Measurements from ENCODE around the gene TUBB3. TPM values are rescaled to one million over a fixed set of nuclear protein-coding genes. Genes with fewer than 3 reads are reported as not detected.
"Not testable (repeated sequence)": the region's sequence is repeated elsewhere in the genome, so short reads cannot be mapped to it uniquely, and the experiment has no call there.

Gene TUBB3
- 1 to 10 TPM in 1 of 4 donors, under 1 TPM in 3; 0.33 to 2.4 (median 0.68) TPM for total RNA-seq

- Histone ChIP-seq H3K36me3 (no peaks in the 10 kb centered on the region), H3K27ac (peak within 1 kb of the TSS; percentile 22 to 86 (median 82)), H3K27me3 (peaks cover 21% of the 10 kb centered on the region), H3K4me3 (replicated peaks in 1 of 3) (peak within 1 kb of the TSS in 1 of 3 donors; percentile 35), H3K9me3 (no peaks in the 10 kb centered on the region), H3K4me1 (peaks cover 8 to 57% of the 10 kb centered on the region in 2 donors)
- TF ChIP-seq POLR2A (IDR thresholded peaks at IDR 0.05): peak; percentile 3 to 44
- no peak for TF ChIP-seq CTCF (IDR thresholded peaks at IDR 0.05)
- intact Hi-C loops (cut with DNase I): no loop called here
- WGBS, 2 donors: 2% methylated on average over 11 of the region's 88 CpGs; no CpG with 5 or more reads in 1 of the 2 donors
- DNase-seq: no peak
Observed at GRCh38 chr16:89922884-89923639, at the start of gene TUBB3. TSS of gene TUBB3 (plus strand) at chr16:89923342. CDS start at chr16:89923402, 60 bp downstream.

GRCh38 chr16:89873972-89874689, 49.0 kb upstream of the TUBB3 start:
- H3K27me3 ChIP-seq: no peaks in the 10 kb centered on the region
- peaks cover 22 to 24% of the 10 kb centered on the region in 2 donors for H3K4me1 ChIP-seq
- H3K36me3 ChIP-seq: peaks cover 0 to 8% of the 10 kb centered on the region in 2 donors
- 19 to 22% methylated on average over 15 to 27 of the region's 61 CpGs for WGBS, 2 donors
- no peak for TF ChIP-seq POLR2A (IDR thresholded peaks at IDR 0.05)
- TF ChIP-seq CTCF (IDR thresholded peaks at IDR 0.05): no peak
- intact Hi-C loops (cut with DNase I): no loop called here
- DNase-seq: peak; percentile 85
- peak overlapping the region; percentile 83 to 99 (median 91) for H3K4me3 ChIP-seq (replicated peaks in 1 of 3)
- H3K9me3 ChIP-seq: no peaks in the 10 kb centered on the region
- H3K27ac ChIP-seq: peak overlapping the region; percentile 100

GRCh38 chr16:89879123-89879522, 44.0 kb upstream of the TUBB3 start:
- H3K4me3 ChIP-seq (replicated peaks in 1 of 3); DNase-seq; H3K9me3 ChIP-seq; intact Hi-C loops (cut with DNase I); H3K27ac ChIP-seq; H3K27me3 ChIP-seq: not testable (repeated sequence)
- 95 to 96% methylated on average over 22 to 23 of the region's 28 CpGs for WGBS, 2 donors
- Histone ChIP-seq H3K36me3 (peaks cover 20 to 24% of the 10 kb centered on the region in 2 donors), H3K4me1 (peaks cover 14 to 24% of the 10 kb centered on the region in 2 donors)

- WGBS, 2 donors: 74 to 80% methylated on average over 17 to 18 of the region's 18 CpGs
- H3K27me3 ChIP-seq: no peaks in the 10 kb centered on the region
- H3K36me3 ChIP-seq: peaks cover 33 to 37% of the 10 kb centered on the region in 2 donors
- peaks cover 5 to 11% of the 10 kb centered on the region in 2 donors for H3K4me1 ChIP-seq
- no peak for DNase-seq
- H3K27ac ChIP-seq: no peak overlapping the region
- intact Hi-C loops (cut with DNase I): no loop called here
- no peak for TF ChIP-seq CTCF (IDR thresholded peaks at IDR 0.05)
- TF ChIP-seq POLR2A (IDR thresholded peaks at IDR 0.05): no peak
- H3K9me3 ChIP-seq: no peaks in the 10 kb centered on the region
- H3K4me3 ChIP-seq (replicated peaks in 1 of 3): no peak overlapping the region
Observed at GRCh38 chr16:89880477-89881367, 42.4 kb upstream of the TUBB3 start.

GRCh38 chr16:89881368-89881730, 41.8 kb upstream of the TUBB3 start:
- Histone ChIP-seq H3K4me3 (replicated peaks in 1 of 3) (no peak overlapping the region), H3K27ac (no peak overlapping the region), H3K9me3 (no peaks in the 10 kb centered on the region), H3K4me1 (peaks cover 2 to 5% of the 10 kb centered on the region in 2 donors), H3K27me3 (no peaks in the 10 kb centered on the region), H3K36me3 (peaks cover 37 to 43% of the 10 kb centered on the region in 2 donors)
- peak; percentile 65 for DNase-seq
- intact Hi-C loops (cut with DNase I): no loop called here
- WGBS, 2 donors: 48 to 55% methylated on average over 6 of the region's 6 CpGs
- TF ChIP-seq POLR2A (IDR thresholded peaks at IDR 0.05): no peak
- TF ChIP-seq CTCF (IDR thresholded peaks at IDR 0.05): no peak

Measured in thyroid gland (tissue), 4 donors.